NAMALWA (cell line): ENCODE results near the gene CLEC3B.
"Not testable (repeated sequence)": the region's sequence is repeated elsewhere in the genome, so short reads cannot be mapped to it uniquely, and the experiment has no call there.

Experiments
- DNase-seq: peaks from one replicate; pipeline ENCODE4 v3.0.0-alpha.2; 2015; ENCODE audit warnings: low spot score

CLEC3B gene

GRCh38 chr3:45035441-45036301 is 9.6 kb downstream of the CLEC3B start:
- no peak for DNase-seq

- peak; percentile 95 for DNase-seq
Measured at GRCh38 chr3:45037720-45038455, 11.8 kb downstream of the CLEC3B start.

- no peak for DNase-seq
Measured at GRCh38 chr3:45041666-45042065, 15.6 kb downstream of the CLEC3B start.

GRCh38 chr3:45042162-45042561 is 16.1 kb downstream of the CLEC3B start:
- no peak for DNase-seq

- no peak for DNase-seq
Measured at GRCh38 chr3:45043728-45044299, 17.7 kb downstream of the CLEC3B start.

- DNase-seq: no peak
Measured at GRCh38 chr3:45048244-45048643, 22.1 kb downstream of the CLEC3B start.

- DNase-seq: no peak
Measured at GRCh38 chr3:45049807-45050206, 23.7 kb downstream of the CLEC3B start.

- no peak for DNase-seq
Measured at GRCh38 chr3:45051685-45052084, 25.6 kb downstream of the CLEC3B start.

- not testable (repeated sequence) for DNase-seq
Measured at GRCh38 chr3:45053805-45054195, 27.7 kb downstream of the CLEC3B start.

GRCh38 chr3:45054196-45054857 is 28.2 kb downstream of the CLEC3B start:
- no peak for DNase-seq

- no peak for DNase-seq
Measured at GRCh38 chr3:45055032-45055410, 28.9 kb downstream of the CLEC3B start.

- DNase-seq: peak; percentile 49
Measured at GRCh38 chr3:45055411-45056143, 29.5 kb downstream of the CLEC3B start.

GRCh38 chr3:45056608-45057301 is 30.7 kb downstream of the CLEC3B start:
- no peak for DNase-seq

GRCh38 chr3:45057557-45057956 is 31.5 kb downstream of the CLEC3B start:
- DNase-seq: no peak

GRCh38 chr3:45059132-45059531 is 33.0 kb downstream of the CLEC3B start:
- DNase-seq: no peak

GRCh38 chr3:45060165-45060892 is 34.2 kb downstream of the CLEC3B start:
- no peak for DNase-seq

- DNase-seq: no peak
Measured at GRCh38 chr3:45062697-45063070, 36.6 kb downstream of the CLEC3B start.

GRCh38 chr3:45064512-45065372 is 38.6 kb downstream of the CLEC3B start:
- no peak for DNase-seq

- no peak for DNase-seq
Measured at GRCh38 chr3:45065373-45065720, 39.2 kb downstream of the CLEC3B start.
